ENCODE measurements around the gene RINT1.
"Not testable (repeated sequence)": the region's sequence is repeated elsewhere in the genome, so short reads cannot be mapped to it uniquely, and the experiment has no call there.

Gene RINT1

GRCh38 chr7:105596866-105597265, 64.9 kb downstream of the RINT1 start:
- Histone ChIP-seq H3K4me1 (ENCODE audit: control insufficient read depth in 1 of 2, insufficient read depth in 1 of 2, low read depth in 1 of 2, low read length in 1 of 2) (no peaks in the 10 kb centered on the region), H3K27me3 (peaks cover 10% of the 10 kb centered on the region), H3K36me3 (no peaks in the 10 kb centered on the region), H3K27ac (no peak overlapping the region), H3K9me3 (no peaks in the 10 kb centered on the region), H3K4me3 (ENCODE audit: low read depth in 1 of 2, low read length in 1 of 2) (no peak overlapping the region)
- no peak for TF ChIP-seq CTCF (IDR thresholded peaks at IDR 0.05)

DNA sequence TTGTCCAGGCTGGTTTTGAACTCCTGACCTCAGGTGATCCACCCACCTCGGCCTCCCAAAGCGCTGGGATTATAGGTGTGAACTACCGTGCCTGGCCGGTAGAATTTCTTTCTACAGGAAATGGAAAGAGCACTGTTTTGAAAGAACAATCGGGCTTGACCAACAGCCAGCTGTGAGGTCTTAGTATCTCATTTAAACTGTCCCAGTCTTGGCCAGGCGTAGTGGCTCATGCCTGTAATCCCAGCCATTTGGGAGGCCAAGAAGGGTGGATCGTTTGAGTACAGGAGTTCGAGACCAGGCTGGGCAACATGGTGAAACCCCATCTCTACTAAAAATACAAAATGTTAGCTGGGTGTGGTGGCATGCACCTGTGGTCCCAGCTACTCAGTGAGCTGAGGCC, 67.1 kb downstream of the RINT1 start:
- not testable (repeated sequence) for H3K36me3 ChIP-seq; H3K27ac ChIP-seq; H3K4me1 ChIP-seq (ENCODE audit: control insufficient read depth in 1 of 2, insufficient read depth in 1 of 2, low read depth in 1 of 2, low read length in 1 of 2); H3K9me3 ChIP-seq; H3K4me3 ChIP-seq (ENCODE audit: low read depth in 1 of 2, low read length in 1 of 2); H3K27me3 ChIP-seq

GRCh38 chr7:105599551-105599950, 67.5 kb downstream of the RINT1 start:
- Histone ChIP-seq H3K27ac (no peak overlapping the region), H3K4me3 (ENCODE audit: low read depth in 1 of 2, low read length in 1 of 2) (no peak overlapping the region), H3K27me3 (peaks cover 10% of the 10 kb centered on the region), H3K4me1 (ENCODE audit: control insufficient read depth in 1 of 2, insufficient read depth in 1 of 2, low read depth in 1 of 2, low read length in 1 of 2) (no peaks in the 10 kb centered on the region), H3K9me3 (no peaks in the 10 kb centered on the region), H3K36me3 (no peaks in the 10 kb centered on the region)
- TF ChIP-seq CTCF (IDR thresholded peaks at IDR 0.05) = no peak

DNA sequence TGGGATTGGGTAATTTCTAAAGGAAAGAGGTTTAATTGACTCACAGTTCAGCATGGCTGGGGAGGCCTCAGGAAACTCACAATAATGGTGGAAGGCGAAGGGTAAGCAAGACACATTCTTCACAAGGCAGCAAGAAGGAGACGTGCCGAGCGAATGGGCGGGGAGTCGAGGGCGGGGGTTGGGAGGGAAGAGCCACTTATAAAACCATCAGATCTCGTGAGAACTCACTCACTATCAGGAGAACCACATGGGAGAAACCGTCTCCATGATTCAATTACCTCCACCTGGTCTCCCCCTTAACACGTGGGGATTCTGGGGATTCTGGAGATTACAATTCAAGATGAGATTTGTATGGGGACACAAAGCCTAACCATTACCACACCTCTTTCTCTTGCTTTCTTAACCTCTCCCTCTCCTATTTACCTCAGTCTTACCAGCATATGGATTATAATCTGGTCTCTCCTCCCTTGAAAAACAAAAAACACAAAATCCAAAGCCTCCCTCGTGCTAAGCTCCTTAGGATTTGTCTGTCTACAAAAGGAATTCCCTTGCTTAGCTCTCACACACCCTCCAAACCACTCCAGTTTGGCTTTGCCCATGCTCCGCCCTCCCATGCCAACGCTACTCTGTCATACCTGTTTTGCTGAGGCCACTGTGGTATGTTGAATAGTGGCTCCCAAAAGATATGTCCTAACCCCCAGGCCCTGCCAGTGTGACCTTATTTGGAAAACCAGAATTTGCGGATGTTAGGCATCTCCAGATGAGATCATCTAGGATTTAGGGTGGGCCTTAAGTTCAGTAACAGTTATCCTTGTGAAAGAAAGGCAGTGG, 68.9 kb downstream of the RINT1 start:
- no peak for TF ChIP-seq CTCF (IDR thresholded peaks at IDR 0.05)
- Histone ChIP-seq H3K4me1 (ENCODE audit: control insufficient read depth in 1 of 2, insufficient read depth in 1 of 2, low read depth in 1 of 2, low read length in 1 of 2) (no peaks in the 10 kb centered on the region), H3K4me3 (ENCODE audit: low read depth in 1 of 2, low read length in 1 of 2) (no peak overlapping the region), H3K36me3 (no peaks in the 10 kb centered on the region), H3K9me3 (no peaks in the 10 kb centered on the region), H3K27me3 (peaks cover 10% of the 10 kb centered on the region), H3K27ac (no peak overlapping the region)

DNA sequence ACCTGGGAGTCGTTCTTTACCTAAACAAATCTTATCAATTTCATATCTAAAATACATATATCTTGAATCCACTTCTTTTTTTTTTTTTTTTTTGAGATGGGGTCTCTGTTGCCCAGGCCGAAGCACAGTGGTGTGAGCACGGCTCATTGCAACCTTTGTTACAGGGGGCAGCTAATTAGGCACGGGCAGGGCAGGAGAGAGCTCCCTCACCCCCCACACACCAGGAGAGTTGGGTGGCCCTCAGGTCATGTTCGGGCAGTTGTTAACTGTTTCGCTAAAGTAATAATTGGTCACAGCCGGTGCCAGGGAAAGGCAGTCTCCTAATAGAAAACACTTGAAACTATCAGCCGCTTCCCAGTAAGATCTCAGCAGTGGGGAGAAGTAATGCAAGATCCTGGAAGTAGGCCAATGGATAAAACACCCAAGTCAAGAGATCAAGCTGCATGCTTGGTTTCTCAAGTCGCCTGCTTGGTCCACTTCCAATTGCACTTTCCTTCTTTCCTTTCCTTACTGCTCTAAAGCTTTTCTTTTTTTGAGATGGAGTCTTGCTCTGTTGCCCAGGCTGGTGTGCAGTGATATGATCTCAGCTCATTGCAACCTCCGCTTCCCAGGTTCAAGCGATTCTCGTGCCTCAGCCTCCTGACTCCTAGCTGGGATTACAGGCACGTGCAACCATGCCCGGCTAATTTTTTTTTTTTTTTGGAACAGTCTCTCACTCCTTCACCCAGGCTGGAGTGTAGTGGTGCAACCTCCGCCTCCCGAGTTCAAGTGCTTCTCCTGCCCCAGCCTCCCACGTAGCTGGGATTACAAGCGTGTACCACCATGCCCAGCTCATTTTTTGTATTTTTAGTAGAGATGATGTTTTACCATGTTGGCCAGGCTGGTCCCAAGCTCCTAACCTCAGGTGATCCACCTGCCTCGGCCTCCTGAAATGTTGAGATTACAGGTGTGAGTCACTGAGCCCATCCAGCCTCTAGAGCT, 70.6 kb downstream of the RINT1 start:
- no peak for TF ChIP-seq CTCF (IDR thresholded peaks at IDR 0.05)
- no peaks in the 10 kb centered on the region for H3K9me3 ChIP-seq
- no peak overlapping the region for H3K27ac ChIP-seq
- H3K4me3 ChIP-seq (ENCODE audit: low read depth in 1 of 2, low read length in 1 of 2) = no peak overlapping the region
- peaks cover 16% of the 10 kb centered on the region for H3K36me3 ChIP-seq
- no peaks in the 10 kb centered on the region for H3K4me1 ChIP-seq (ENCODE audit: control insufficient read depth in 1 of 2, insufficient read depth in 1 of 2, low read depth in 1 of 2, low read length in 1 of 2)
- H3K27me3 ChIP-seq = peaks cover 1% of the 10 kb centered on the region
